NCI-H1105 treated with DMSO at 0.1 percent for 48 hours (cell line): ENCODE measurements around the gene CYP27B1.
A peak's percentile ranks its signal among the peaks of the same experiment; 100 is the strongest.
"Not testable (repeated sequence)": the region's sequence is repeated elsewhere in the genome, so short reads cannot be mapped to it uniquely, and the experiment has no call there.

ENCODE experiments used
- DNase-seq: peaks from one replicate; lab custom pipeline; 2025; lab: John Stamatoyannopoulos, UW

Gene CYP27B1

DNA sequence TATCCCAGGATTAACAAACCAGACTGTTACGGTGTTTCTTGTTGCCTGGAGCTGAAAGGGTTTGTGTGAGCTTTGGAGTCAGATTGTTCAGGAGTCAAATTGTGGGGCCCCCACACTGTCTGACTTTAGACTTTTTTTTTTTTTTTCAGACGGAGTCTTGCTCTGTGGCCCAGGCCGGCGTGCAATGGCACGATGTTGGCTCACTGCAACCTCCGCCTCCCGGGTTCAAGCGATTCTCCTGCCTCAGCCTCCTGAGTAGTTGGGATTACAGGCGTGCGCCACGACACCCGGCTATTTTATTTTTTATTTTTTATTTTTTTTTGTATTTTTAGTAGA is 16.6 kb upstream of the CYP27B1 start:
- DNase-seq: no peak

DNA sequence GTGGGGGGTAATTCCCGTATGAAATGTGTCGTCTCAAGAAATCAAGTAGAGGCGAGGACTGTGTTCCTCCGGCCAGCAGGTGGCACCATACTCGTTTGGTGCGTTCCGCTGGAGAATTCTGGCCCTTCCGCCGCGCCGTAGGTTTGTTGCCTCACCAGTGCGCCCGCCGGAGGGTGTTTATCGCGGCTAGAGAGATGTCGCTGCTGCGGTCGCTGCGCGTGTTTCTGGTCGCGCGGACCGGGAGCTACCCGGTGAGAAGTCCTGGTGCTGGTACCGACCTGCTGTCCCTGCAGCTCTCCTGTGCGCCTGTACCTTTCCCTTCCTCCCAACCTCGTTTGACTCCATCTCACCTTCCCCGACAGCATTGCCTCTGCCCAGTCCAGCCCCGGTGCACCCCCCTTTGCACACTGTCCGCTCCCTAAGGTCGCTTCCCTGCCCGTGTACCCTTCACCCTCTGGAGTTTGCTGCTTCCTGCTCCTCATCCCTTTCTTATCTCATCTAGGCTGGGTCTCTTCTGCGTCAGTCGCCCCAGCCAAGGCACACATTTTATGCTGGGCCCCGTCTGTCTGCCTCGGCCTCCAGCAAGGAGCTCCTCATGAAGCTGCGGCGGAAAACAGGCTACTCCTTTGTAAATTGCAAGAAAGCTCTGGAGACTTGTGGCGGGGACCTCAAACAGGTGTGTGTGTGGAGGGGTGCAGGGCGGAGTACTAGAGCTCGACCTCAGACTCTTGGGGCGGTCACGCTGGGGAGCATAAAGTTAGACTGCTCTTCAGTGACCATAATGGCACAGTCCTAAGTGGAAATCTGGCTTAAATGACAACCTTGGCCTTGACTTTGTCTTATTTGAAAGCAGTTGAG is 16.0 kb upstream of the CYP27B1 start, which contains the start of gene TSFM:
Gene TSFM (plus strand): TSS at position 180 of the 858 bp plus-strand sequence. CDS start 15 bp downstream, at position 195.
- peak; percentile 73 for DNase-seq

DNA sequence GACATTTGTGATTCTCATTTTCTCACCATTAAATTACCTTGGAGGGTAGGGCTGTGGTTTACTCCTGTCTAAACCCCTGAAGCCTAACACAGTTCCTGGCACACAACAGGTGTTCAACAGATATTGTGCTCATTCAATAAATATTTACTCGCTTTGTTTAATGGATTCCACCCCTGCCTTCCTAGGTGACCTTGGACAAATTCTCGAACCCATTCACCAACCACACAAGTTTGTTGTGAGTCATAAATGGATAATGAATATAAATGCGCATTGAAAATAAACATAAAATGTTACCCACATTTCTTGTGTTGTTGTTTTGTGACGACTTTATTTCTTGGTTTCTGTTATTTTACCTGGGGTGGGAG is 15.3 kb upstream of the CYP27B1 start:
- DNase-seq: no peak

DNA sequence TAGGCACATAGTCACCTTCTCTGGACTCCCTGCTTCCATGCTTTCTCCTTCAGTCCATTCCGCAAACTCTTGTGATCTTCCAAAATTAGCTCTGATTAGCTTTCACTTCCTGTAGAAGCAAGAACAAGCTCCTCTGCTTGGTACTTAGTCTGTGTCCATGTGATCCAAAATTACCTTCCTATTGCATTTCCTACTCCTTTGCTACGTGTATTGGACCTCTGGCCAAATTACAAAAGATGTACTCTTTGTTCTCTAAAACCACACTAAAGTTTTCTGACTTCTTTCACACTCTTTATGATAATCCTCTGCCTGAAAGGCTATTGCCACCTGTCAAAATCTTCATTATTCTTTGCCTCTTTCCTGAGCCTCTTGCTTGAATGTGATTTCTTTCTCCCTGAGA is 14.9 kb upstream of the CYP27B1 start:
- DNase-seq: no peak

DNA sequence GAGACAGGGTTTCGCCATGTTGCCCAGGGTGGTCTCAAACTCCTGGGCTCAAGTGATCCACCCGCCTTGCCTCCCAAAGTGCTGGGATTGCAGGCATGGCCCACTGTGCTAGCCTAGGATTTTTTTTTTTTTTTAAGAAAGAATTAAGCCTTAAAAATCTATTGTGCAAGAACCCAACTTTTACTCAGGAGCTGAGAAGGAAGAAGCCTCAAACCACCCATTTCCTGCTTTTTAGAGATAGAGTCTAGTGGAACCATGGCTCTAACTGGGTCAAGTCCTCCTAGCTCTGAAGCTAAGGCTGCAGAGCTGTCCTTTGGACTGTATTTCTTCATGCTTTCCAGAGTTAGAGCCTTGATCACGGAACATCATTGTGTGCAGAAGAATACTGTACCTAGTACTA is 14.4 kb upstream of the CYP27B1 start:
- DNase-seq: no peak

DNA sequence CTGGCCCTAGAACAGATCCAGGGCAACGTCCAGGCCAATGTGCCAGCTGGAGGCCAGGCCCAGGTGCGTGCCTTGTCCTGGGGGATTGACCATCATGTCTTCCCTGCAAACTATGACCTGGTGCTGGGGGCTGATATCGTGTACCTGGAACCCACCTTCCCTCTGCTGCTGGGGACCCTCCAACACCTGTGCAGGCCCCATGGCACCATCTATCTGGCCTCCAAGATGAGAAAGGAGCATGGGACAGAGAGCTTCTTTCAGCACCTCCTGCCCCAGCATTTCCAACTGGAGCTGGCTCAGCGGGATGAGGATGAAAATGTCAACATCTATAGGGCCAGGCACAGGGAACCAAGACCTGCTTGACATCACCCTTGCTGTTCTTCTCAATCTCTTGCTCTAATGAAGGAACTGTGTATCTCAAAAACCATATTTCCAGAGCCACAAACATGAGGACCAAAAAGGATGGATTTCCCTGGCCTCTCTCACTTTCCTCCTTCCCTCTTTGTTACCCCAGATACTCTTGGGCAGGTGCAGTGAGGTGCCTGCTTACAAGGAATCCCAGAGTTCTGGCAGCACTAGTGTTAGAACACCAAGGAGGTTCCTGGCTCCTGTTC is 13.5 kb upstream of the CYP27B1 start:
- no peak for DNase-seq

DNA sequence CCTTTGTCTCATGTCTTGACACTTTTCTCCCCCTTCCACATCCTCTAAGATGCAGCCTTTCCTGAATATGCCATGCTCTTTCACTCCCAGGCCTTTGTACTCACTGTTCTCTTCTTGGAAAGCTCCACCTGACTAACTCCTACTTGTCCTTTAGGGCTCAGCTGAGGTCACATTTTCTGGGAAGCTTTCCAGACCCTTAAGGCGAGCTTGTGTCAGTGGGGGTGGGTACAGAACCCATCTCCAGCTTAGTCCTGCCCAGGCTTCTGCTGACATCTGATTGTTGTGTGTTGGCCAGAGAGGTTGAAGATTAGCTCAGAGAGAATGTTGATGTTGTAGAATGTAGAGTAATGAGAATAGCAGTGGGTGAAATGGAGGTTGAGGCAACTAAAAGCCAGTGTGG is 12.9 kb upstream of the CYP27B1 start:
- DNase-seq: no peak

DNA sequence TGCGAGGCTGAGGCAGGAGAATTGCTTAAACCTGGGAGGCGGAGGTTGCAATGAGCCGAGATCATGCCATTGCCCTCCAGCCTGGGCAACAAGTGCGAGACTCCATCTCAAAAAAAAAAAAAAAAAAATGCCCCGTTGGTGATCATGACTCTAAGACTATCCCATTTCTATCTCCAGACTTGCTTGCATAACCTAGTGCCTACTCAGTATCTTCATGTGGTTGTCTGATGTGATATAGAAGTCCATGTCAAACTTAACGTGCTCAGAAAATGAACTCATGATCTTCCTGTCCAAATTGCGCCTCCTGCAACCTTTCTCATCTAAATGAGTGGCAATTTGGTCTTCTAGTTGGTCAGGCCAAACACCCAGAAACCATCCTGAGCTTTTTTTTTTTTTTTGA is 11.0 kb upstream of the CYP27B1 start:
- DNase-seq: no peak

DNA sequence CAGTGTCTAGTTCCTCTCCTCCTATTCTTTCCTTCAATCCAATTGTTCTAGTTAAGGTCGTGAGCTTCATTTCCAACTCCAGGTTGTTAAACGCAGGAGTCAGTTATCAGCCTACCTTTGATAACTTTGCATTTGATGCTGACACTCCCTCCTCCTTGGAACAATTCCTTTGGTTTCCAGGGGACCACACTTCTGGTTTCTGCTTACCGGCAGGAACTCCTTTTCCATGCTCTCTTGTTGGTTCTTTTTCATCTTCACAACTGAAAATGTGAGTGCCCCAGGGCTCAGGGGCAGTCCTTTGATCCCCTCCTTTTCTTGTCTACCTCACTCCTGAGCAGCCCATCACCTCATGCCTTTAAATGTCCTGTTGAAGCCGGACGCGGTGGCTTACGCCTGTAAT is 10.5 kb upstream of the CYP27B1 start:
- DNase-seq: no peak

DNA sequence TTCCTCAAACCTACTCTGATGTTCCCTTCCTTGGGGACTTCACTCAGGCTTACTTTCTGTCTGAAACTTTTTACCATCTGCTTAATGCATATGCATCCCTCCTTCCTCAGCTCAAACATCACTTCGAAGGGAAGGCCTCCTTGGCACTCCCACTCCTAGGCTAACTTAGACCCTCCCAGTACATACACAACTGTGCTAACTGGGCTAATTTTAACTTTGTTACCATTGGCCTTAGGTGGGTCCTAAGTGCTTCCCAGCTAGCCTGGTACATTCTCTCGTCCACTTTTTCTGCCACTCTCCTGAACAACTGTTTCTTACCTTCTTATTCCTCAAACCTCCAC is 9.3 kb upstream of the CYP27B1 start:
- no peak for DNase-seq

DNA sequence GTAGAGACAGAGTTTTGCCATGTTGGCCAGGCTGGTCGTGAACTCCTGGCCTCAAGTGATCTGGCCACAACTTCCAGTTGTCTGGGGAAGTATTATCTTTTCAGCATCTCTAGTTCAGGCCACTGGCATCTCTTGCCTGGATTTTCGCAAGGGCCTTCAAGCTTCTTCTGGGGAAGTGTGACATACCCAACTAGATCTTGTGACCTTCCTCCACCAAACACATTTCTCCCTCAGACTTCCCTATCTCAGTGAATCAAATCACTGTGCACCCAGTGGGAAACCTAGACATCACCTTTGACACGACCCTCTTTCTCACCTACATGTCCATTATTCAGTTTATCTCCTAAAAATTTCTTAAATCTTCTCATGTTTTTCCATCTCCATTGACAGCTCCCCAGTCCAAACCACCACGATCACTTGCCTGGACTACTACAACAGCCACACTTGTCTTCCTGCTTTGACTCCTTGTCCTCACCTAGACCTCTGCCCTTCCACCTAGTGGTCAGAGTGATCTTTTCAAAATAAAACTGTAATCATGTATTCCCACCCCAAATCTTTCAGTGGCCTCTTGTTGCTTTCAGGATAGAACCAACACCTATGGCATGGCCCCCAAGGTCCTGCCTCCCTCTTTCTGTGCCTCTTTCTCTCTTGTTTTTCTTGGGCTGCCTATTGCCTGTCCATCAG is 8.8 kb upstream of the CYP27B1 start:
- DNase-seq: no peak

DNA sequence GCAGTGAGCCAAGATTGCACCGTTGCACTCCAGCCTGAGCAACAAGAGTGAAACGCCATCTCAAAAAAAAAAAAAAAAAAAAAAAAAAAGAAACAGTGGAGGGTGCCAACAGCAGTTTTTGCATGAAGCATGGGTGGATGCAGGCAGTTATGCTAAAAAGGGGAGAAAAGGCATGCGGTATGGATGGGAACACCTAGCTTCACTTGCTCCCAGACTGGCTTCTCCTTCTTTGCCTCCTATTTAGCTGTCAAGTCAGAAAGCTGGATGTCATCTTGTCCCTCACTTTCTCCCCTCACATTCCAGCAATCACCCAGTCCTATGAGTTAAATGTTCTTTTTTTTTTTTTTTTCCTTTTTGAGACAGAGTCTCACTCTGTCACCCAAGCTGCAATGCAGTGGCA is 8.2 kb upstream of the CYP27B1 start:
- DNase-seq: no peak

DNA sequence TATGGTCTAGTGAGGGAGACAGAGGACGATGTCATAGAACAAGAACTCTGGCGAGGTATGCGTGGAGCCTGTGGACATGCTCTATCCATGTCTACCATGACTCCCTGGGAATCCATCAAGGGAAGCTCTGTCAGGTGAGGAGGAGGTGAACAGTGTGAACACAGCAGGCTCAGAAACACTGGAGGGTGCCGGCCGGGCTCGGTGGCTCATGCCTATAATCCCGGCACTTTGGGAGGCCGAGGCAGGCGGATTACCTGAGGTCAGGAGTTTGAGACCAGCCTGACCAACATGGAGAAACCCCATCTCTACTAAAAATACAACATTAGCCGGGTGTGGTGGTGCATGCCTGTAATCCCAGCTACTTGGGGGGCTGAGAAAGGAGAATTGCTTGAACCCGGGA is 7.8 kb upstream of the CYP27B1 start:
- not testable (repeated sequence) for DNase-seq

DNA sequence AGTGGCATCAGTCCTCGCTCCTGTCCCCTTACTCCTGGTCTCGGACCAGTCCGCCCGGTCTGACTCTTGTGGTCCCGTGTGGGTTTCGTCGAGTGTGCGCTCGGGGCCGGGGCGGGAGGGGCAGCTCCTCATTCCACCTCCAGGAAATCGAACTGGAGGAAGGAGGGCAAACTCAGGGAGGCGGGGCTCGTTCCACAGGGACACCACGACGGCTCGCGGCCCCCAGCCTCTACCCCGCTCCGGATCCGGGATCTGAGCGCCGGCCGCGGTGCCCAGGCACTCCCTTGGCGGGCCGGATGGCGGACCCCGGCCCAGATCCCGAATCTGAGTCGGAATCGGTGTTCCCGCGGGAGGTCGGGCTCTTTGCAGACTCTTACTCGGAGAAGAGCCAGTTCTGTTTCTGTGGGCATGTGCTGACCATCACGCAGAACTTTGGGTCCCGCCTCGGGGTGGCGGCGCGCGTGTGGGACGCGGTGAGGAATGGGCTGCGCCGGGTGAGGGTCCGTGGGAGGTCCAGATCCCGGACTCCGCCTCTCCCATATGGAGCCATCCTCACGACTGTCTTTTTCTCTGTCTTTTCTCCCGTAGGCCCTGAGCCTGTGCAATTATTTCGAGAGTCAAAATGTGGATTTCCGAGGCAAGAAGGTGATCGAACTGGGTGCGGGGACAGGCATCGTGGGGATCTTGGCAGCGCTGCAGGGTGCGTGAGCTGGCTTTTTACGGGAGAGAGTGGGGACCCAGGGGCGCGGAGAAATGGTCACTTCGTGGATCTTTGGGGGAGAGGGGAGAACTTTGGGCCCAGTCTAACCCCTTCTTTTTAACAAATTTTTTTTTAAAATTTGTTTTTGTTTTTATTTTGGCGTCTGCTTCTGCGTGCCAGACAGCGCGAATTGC is 5.8 kb upstream of the CYP27B1 start, which contains the start of gene EEF1AKMT3:
Gene EEF1AKMT3 (plus strand): TSS at position 186 of the 894 bp plus-strand sequence. CDS start 111 bp downstream, at position 297.
- DNase-seq: no peak

DNA sequence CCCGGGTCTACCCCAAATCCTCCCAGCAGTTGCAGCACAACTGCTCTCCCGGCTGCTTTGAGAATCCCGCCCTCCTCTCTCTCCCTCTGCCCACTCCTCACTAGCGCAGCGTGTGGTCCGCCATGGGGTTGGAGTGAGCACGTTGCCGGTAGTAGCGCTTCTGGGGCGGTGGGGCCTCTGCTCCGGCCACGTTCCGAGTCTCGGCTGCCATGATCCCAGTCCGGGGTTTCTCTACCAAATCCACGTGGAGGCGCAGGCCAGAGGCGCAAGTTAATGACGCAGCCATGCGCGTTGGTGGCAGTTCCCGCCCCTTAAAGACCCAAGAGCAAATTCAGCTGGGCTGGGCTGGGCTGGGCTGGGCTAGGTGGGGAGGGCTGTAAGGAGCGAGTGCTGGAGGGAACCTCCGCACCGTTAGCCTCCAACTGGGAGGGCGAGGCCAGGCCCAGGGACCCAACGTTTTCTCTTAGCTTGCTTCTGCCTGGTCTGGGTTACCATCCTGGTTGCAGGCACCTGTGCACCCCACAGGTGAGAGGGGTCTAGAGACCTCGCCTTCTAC is 5.1 kb upstream of the CYP27B1 start, which contains the start of gene METTL1:
Gene METTL1 (minus strand): TSS at position 233 of the 556 bp plus-strand sequence. CDS start 22 bp downstream, at position 211.
- peak; percentile 81 for DNase-seq

DNA sequence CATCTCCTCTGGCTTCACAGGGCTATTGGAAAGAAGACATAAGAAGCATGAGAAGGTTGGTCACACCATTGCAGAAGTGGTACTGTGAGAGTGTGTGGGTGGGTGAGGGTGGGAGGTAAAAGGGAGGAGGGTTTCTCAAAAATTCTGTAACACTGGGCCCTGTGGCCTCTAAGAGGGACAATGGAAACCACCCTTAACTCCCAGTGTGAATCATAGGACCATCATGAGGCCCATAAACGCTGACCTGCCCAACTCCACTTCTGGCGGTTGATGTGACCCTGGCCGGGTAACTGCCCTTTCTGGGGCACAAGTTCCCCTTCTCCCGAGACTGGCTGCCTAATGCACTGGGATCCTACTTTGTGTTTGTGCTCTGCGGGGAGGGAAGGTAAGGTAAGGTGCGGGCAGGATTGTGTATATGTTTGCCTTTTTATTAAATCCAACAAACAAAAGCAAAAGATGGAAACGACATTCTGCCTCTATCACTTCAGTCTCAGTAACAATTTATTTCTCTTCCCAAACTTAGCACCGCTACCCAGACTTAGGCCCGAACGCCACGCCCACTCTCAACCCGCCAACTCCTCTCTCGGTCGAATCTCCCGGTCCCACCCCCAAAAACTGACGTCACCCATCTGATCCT is 4.5 kb upstream of the CYP27B1 start:
- DNase-seq: peak; percentile 71

DNA sequence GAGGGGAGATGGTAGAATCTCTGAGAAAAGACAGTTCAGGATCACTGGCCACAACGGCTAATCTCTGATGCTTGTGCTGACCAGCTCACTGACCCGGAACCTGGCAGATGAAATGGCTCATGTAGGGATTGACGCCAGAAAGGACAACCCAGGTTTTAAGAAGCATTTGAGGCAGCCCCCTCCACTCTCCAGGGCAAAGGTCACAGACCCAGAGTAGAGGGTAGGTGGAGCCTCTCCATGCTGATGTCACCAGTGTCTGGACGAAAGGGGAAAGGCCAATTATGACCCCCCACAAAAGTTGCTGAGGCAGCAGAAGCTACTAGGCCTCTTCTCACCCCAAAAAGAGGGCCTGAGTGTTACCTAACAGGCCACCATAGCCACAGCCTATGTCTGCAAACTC is 3.9 kb upstream of the CYP27B1 start:
- DNase-seq: no peak

DNA sequence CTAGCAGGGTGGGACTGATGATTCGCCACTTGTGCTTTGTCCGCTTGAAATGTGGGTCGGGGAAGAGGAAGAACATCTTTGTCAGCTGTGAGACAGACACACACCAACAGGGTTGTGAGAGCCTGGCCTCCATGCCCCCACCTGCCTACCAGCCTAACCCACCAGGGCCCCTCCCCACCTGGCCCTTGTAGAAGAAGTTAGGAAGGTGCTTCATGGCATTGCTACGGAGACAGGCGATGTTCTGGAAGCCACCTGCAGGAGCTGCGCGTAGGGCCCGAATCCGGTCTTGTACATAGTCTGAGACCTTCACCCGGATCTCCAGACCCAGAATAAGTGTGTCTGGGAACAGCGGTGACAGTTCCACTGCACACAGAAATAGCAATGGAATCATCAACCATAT is 2.7 kb upstream of the CYP27B1 start:
- no peak for DNase-seq

DNA sequence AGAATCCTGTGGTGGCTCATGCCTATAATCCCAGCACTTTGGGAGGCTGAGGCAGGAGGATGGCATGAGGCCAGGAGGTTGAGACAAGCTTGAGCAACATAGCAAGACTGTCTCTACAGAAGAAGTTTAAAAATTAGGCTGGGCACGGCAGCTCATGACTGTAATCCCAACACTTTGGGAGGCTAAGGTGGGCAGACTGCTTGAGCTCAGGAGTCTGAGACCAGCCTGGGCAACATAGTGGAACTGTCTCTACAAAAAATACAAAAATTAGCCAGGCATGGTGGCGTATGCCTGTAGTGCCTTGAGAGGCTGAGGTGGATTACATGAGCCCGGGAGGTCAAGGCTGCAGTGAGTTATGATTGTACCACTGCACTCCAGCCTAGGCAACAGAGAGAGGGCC is 998 bp upstream of the CYP27B1 start:
- DNase-seq: no peak

DNA sequence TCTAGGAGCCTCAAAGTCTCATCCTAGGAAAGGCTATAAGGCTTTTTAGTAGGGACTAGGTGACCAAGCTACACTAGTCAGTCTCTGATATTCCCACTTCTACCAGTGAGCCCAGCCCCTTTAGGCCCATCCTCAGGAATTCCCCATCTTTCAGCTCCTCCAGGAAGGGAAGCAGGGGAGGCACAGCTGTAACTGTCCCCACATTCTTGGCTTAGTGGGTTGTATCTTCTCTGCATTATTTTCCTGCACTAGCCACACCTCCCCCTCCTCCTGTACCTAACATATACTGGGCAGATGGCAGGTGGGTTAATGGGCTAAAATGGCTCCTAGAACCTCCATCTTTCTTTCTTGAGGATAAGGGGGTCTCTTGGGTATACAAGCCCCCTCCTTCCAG is 424 bp upstream of the CYP27B1 start:
- no peak for DNase-seq
